ENCODE measurements around the gene CCDC122.

DNA sequence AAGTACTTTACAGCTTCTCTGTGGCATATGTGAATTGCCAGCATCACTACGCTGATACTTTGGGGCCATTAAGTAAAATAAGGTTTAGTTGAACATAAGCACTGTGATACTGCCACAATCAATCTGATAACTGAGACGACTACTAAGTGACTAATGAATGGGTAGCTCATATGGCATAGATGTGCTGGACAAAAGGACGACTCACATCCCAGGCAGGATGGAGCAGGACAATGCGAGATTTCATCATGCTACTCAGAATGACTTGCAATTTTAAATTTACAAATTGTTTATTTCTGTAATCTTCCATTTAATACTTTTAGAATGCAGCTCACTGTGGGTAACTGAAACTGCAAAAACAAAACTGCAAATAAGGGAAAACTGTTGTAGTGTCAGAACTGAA lies 13.6 kb downstream of the CCDC122 start:
- TF ChIP-seq POLR2A (IDR thresholded peaks at IDR 0.05): no peak
- TF ChIP-seq, protein P1, sequence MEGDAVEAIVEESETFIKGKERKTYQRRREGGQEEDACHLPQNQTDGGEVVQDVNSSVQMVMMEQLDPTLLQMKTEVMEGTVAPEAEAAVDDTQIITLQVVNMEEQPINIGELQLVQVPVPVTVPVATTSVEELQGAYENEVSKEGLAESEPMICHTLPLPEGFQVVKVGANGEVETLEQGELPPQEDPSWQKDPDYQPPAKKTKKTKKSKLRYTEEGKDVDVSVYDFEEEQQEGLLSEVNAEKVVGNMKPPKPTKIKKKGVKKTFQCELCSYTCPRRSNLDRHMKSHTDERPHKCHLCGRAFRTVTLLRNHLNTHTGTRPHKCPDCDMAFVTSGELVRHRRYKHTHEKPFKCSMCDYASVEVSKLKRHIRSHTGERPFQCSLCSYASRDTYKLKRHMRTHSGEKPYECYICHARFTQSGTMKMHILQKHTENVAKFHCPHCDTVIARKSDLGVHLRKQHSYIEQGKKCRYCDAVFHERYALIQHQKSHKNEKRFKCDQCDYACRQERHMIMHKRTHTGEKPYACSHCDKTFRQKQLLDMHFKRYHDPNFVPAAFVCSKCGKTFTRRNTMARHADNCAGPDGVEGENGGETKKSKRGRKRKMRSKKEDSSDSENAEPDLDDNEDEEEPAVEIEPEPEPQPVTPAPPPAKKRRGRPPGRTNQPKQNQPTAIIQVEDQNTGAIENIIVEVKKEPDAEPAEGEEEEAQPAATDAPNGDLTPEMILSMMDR (IDR thresholded peaks at IDR 0.05): no peak
